Astrocyte of the cerebellum (primary cell): ENCODE results near the gene TIGD7.

Experiments
- DNase-seq: peaks from one replicate; pipeline ENCODE4 v3.0.0-alpha.2; 2011; ENCODE audit warnings: low read depth
- H3K4me3 ChIP-seq: 2 replicates; pipeline ENCODE4 v1.5.1; 2011; ENCODE audit warnings: mild to moderate bottlenecking, low read depth, low read length, moderate library complexity
- CTCF ChIP-seq: IDR thresholded peaks from 2 replicates; pipeline ENCODE4 v1.5.1; 2012; ENCODE audit warnings: low read length, low read depth, moderate library complexity, mild to moderate bottlenecking; ENCODE audit errors: missing control alignments
- in situ Hi-C: cut with HindIII; loops from 2 replicates; pipeline ENCODE4 v1.10.0; 2017; ENCODE audit warnings: low sequenced_read_pairs

TIGD7 gene

GRCh38 chr16:3283543-3284447 is 21.4 kb downstream of the TIGD7 start:
- peak overlapping the region; percentile 95 for H3K4me3 ChIP-seq
- no peak for DNase-seq
- in situ Hi-C loops = no loop called here
- TF ChIP-seq CTCF = no peak

- H3K4me3 ChIP-seq = peak within 1 kb of the TSS; percentile 95
- DNase-seq = peak; percentile 94
- no peak for TF ChIP-seq CTCF
- in situ Hi-C loops = no loop called here
Observed at GRCh38 chr16:3282730-3283542, 22.3 kb downstream of the TIGD7 start, which contains the start of gene ZNF263. Gene ZNF263 (plus strand): TSS chr16:3283491. CDS start chr16:3283819, 328 bp downstream.

GRCh38 chr16:3282103-3282729 is 23.0 kb downstream of the TIGD7 start:
- in situ Hi-C loops = no loop called here
- no peak for TF ChIP-seq CTCF
- H3K4me3 ChIP-seq = peak overlapping the region; percentile 95
- no peak for DNase-seq

- in situ Hi-C loops = no loop called here
- no peak for DNase-seq
- H3K4me3 ChIP-seq = no peak overlapping the region
- no peak for TF ChIP-seq CTCF
Observed at GRCh38 chr16:3281222-3281820, 23.9 kb downstream of the TIGD7 start.

GRCh38 chr16:3276679-3277078 is 28.6 kb downstream of the TIGD7 start:
- no peak for TF ChIP-seq CTCF
- H3K4me3 ChIP-seq = no peak overlapping the region
- in situ Hi-C loops = no loop called here
- no peak for DNase-seq

- no peak for DNase-seq
- TF ChIP-seq CTCF = no peak
- H3K4me3 ChIP-seq = no peak overlapping the region
- in situ Hi-C loops = no loop called here
Observed at GRCh38 chr16:3274947-3275346, 30.3 kb downstream of the TIGD7 start.
